Mucosa of descending colon (tissue), 3 donors: Measurements from ENCODE around the gene PDE10A. TPM values are rescaled to one million over a fixed set of nuclear protein-coding genes. Genes with fewer than 3 reads are reported as not detected.

ENCODE experiments used
- ATAC-seq: fragments of 200-7000 bp; cut with Tn5 transposase; one replicate; pipeline ENCODE4 v1.9.1; 2020; ENCODE audit warnings: mild to moderate bottlenecking, moderate library complexity
- DNase-seq, 3 donors: peaks; one replicate each; pipeline ENCODE4 v3.0.0-alpha.2; 2020
- H3K36me3 ChIP-seq: fragments of 200-600 bp; one replicate; pipeline ENCODE4 v1.8.0; 2021; ENCODE audit warnings: low read depth, mild to moderate bottlenecking
- H3K4me1 ChIP-seq: fragments of 200-600 bp; one replicate; pipeline ENCODE4 v1.8.0; 2021; ENCODE audit warnings: low read depth, mild to moderate bottlenecking
- H3K4me3 ChIP-seq: fragments of 200-600 bp; one replicate; pipeline ENCODE4 v1.8.0; 2021; ENCODE audit warnings: mild to moderate bottlenecking
- H3K9me3 ChIP-seq: fragments of 200-600 bp; one replicate; pipeline ENCODE4 v1.8.0; 2021; ENCODE audit warnings: mild to moderate bottlenecking
- CTCF ChIP-seq: fragments of 200-600 bp; IDR thresholded peaks from one replicate; pipeline ENCODE4 v1.8.0; 2022; ENCODE audit warnings: antibody characterized with exemption, mild to moderate bottlenecking
- intact Hi-C, 2 donors: fragments of 100-400 bp; cut with DNase I in 1 of 2; cut with micrococcal nuclease in 1 of 2; formaldehyde crosslinking; loops; one replicate each; pipeline versions ENCODE4 v1.11.0 to v1.11.1; 2022; cut with DNase I, micrococcal nuclease
- total RNA-seq, 3 donors: library from RNA; stranded (reverse); fragmentation: NEBNext Ultra II Directional in 2 of 3; extraction: Animal tissue kit (Norgen Biotek cat#: 25700) in 2 of 3; gene quantifications; one replicate each; pipeline versions ENCODE4 v1.2.1 to v1.2.4, GENCODE V29; 2021 to 2023
- donor health status: DM: no; HTN: no; CAD: no; lungs with moderate emphysema.
- donor health status: DM: no; HTN: no; CAD: no.
- donor health status: DM: no; HTN: yes; CAD: no.

Gene PDE10A
- total RNA-seq, 3 donors from 2014 or later: 1.7 to 18.0 (median 1.7) TPM

- DNase-seq (no peak), ATAC-seq (no peak)
- Histone ChIP-seq H3K36me3 (no peaks in the 10 kb centered on the region), H3K4me1 (no peaks in the 10 kb centered on the region), H3K4me3 (no peak overlapping the region), H3K9me3 (peaks cover 5% of the 10 kb centered on the region)
- TF ChIP-seq CTCF: no peak
- intact Hi-C loops: no loop called here
These were observed 258.3 kb downstream of the PDE10A start for GRCh38 chr6:165404697-165405096.

- ATAC-seq: no peak
- H3K36me3 ChIP-seq: no peaks in the 10 kb centered on the region
- intact Hi-C loops: no loop called here
- peaks cover 5% of the 10 kb centered on the region for H3K9me3 ChIP-seq
- no peak overlapping the region for H3K4me3 ChIP-seq
- TF ChIP-seq CTCF: no peak
- DNase-seq: no peak
- H3K4me1 ChIP-seq: no peaks in the 10 kb centered on the region
These were observed 258.7 kb downstream of the PDE10A start for GRCh38 chr6:165404296-165404695.

- ATAC-seq: no peak
- H3K4me3 ChIP-seq: no peak overlapping the region
- H3K36me3 ChIP-seq: no peaks in the 10 kb centered on the region
- peaks cover 5% of the 10 kb centered on the region for H3K9me3 ChIP-seq
- no peaks in the 10 kb centered on the region for H3K4me1 ChIP-seq
- TF ChIP-seq CTCF: no peak
- intact Hi-C loops: no loop called here
- no peak for DNase-seq
These were observed 259.9 kb downstream of the PDE10A start for GRCh38 chr6:165403006-165403595.

GRCh38 chr6:165401092-165401491, 261.9 kb downstream of the PDE10A start:
- peaks cover 5% of the 10 kb centered on the region for H3K9me3 ChIP-seq
- H3K4me1 ChIP-seq: no peaks in the 10 kb centered on the region
- ATAC-seq: no peak
- H3K4me3 ChIP-seq: no peak overlapping the region
- TF ChIP-seq CTCF: no peak
- intact Hi-C loops: no loop called here
- H3K36me3 ChIP-seq: no peaks in the 10 kb centered on the region
- DNase-seq: no peak

GRCh38 chr6:165390475-165390874, 272.6 kb downstream of the PDE10A start:
- Histone ChIP-seq H3K4me3 (no peak overlapping the region), H3K9me3 (no peaks in the 10 kb centered on the region), H3K4me1 (no peaks in the 10 kb centered on the region), H3K36me3 (no peaks in the 10 kb centered on the region)
- intact Hi-C loops: no loop called here
- DNase-seq (no peak), ATAC-seq (no peak)
- TF ChIP-seq CTCF: no peak

- no peak for ATAC-seq
- H3K9me3 ChIP-seq: no peaks in the 10 kb centered on the region
- DNase-seq: no peak
- no peak overlapping the region for H3K4me3 ChIP-seq
- H3K36me3 ChIP-seq: no peaks in the 10 kb centered on the region
- H3K4me1 ChIP-seq: no peaks in the 10 kb centered on the region
- TF ChIP-seq CTCF: no peak
- intact Hi-C loops: no loop called here
These were observed 273.5 kb downstream of the PDE10A start for GRCh38 chr6:165389534-165389933.
